Measurements from ENCODE around the gene CPM. TPM values are rescaled to one million over a fixed set of nuclear protein-coding genes. Genes with fewer than 3 reads are reported as not detected.

The CPM gene
- total and polyA plus RNA-seq, 9 donors = 21.3 to 64.6 (median 37.9) TPM

DNA sequence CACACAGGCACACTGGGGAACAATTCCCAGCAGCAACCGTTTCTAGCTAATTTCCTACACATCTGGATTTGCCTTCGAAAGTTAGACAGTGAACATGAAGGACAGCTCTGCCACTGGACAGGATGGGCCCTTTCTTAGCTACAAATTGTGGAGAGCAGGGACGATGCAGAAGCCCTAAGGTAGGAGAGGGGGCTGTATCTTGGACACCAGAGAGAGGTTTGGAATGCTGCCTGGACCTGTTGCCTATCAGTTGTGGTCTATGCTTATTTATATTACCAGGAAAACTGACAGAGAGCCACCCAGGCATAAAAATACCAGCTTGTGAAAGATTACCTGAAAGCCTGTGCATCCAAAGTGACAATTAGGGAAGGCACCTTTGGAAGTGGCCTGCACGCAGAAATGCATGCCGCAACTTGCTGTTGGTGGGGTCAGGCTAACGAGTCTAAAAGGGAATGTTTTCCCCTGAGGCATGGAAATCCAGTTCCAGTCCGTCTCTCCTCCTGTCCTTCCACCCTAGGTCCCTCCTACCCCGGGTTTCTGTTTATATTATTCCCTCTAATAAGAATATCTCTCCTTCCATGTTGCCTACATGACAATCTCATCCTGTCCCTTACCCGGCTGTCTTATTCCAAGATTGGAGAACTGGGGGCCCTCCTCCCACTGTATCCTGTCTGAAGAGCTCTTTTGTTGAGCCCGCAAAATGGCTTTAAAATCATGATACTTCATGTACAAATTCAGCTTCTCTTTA lies 64.8 kb downstream of the CPM start:
- intact Hi-C loops (cut with DNase I) = loop anchor here in 3 of 4 donors (5.0 to 10.0 kb wide), 3 partner anchors 197 to 287 kb away; no protein-coding TSS in a partner anchor
- Histone ChIP-seq H3K4me3 (no peak overlapping the region), H3K36me3 (no peaks in the 10 kb centered on the region), H3K27me3 (no peaks in the 10 kb centered on the region), H3K4me1 (ENCODE audit: insufficient read depth) (peaks cover 1% of the 10 kb centered on the region), H3K9me3 (no peaks in the 10 kb centered on the region), H3K27ac (no peak overlapping the region)
- DNase-seq = no peak
- no peak for TF ChIP-seq EP300 (IDR thresholded peaks at IDR 0.05)
- no peak for TF ChIP-seq CTCF (IDR thresholded peaks at IDR 0.05)
- TF ChIP-seq POLR2A (IDR thresholded peaks at IDR 0.05) = no peak
- 68 to 82% (median 80%) methylated on average over 10 of the region's 10 CpGs for WGBS, 3 donors

DNA sequence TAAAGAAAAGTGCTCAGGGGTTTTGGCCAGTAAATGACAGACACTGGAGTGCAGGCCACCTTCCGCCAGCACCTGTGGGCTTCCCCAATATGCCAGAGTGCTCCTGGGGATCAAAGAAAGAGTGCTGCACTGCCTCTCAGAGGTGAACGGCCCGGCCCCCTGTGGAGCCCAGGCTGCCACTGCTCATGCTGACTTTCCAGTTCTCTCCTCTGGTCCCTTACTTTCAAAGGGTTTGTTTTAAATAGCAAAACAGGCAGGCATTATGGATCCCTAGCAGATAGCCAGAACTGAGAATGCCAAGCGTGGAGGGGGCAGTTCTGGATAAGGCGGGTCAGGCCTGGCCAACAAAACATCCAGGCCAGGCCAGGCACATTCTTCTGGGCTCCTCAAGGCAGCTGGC lies 65.4 kb downstream of the CPM start:
- no peak for DNase-seq
- H3K4me3 ChIP-seq = no peak overlapping the region
- TF ChIP-seq EP300 (IDR thresholded peaks at IDR 0.05) = no peak
- no peak for TF ChIP-seq POLR2A (IDR thresholded peaks at IDR 0.05)
- TF ChIP-seq CTCF (IDR thresholded peaks at IDR 0.05) = no peak
- no peaks in the 10 kb centered on the region for H3K27me3 ChIP-seq
- H3K36me3 ChIP-seq = no peaks in the 10 kb centered on the region
- intact Hi-C loops (cut with DNase I) = loop anchor here in 3 of 4 donors (5.0 to 10.0 kb wide), 3 partner anchors 197 to 287 kb away; no protein-coding TSS in a partner anchor
- H3K27ac ChIP-seq = no peak overlapping the region
- H3K9me3 ChIP-seq = no peaks in the 10 kb centered on the region
- 59 to 78% (median 73%) methylated on average over 5 of the region's 5 CpGs for WGBS, 3 donors
- peaks cover 1% of the 10 kb centered on the region for H3K4me1 ChIP-seq (ENCODE audit: insufficient read depth)

DNA sequence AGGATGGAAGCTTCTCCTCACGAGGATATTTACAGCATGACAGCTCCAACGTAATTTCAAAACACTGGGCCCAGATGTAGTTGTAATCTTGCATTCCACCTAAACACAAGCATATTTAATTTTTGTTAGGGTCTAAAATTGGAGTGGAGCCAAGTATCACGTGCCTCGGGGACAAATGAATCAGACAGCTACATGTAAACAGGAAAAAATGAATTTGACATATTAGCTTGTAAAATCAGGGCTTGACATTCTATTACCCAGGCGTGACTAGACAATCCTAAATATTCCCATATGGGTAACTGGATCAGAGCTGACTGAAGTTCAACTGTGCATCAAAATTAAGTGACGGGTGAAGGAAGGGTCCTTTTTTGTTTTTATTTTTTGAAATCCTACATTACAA lies 66.0 kb downstream of the CPM start:
- Histone ChIP-seq H3K4me3 (no peak overlapping the region), H3K36me3 (no peaks in the 10 kb centered on the region), H3K27ac (no peak overlapping the region), H3K27me3 (no peaks in the 10 kb centered on the region), H3K9me3 (no peaks in the 10 kb centered on the region), H3K4me1 (ENCODE audit: insufficient read depth) (peaks cover 1% of the 10 kb centered on the region)
- no peak for TF ChIP-seq EP300 (IDR thresholded peaks at IDR 0.05)
- TF ChIP-seq CTCF (IDR thresholded peaks at IDR 0.05) = no peak
- TF ChIP-seq POLR2A (IDR thresholded peaks at IDR 0.05) = no peak
- 46 to 54% (median 53%) methylated on average over 6 of the region's 6 CpGs for WGBS, 3 donors
- intact Hi-C loops (cut with DNase I) = loop anchor here in 3 of 4 donors (5.0 to 10.0 kb wide), 3 partner anchors 198 to 288 kb away; no protein-coding TSS in a partner anchor
- no peak for DNase-seq

DNA sequence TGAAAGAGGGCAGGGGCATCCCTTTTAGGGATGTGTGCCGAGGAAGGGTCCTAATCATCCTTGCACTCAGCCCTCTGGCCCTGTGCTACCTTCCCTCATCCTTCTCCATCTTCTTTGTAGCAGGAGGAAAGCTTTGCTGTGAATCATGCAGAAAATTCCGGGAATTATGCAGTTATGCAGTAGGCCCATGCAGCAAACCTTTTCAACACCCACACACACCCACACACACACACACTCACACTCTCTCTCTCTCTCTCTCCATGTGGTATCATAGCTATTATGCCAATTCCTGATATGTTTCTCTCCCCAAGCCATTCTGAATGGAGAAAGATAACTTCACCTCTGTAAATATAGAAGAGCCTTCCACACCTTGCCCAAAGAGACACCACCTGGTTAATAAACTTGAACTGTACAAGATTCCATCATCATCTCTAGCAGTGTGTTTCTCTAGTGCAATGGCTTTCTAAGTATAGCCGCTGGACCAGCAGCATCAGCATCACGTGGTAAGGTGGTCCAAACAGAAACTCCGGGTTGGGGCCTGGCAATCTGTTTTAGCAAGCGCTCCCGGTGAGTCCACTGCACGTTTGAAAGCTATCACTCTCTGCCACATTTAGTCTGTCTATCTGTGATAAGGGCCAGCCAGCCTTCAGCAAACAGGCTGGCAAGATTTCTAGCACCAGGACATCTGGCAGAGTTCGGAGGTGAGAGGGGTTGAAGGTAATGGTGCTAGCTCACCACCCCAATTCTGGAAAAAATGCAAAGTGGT lies 67.4 kb downstream of the CPM start:
- Histone ChIP-seq H3K27me3 (no peaks in the 10 kb centered on the region), H3K36me3 (no peaks in the 10 kb centered on the region), H3K4me3 (no peak overlapping the region), H3K27ac (no peak overlapping the region), H3K4me1 (ENCODE audit: insufficient read depth) (peaks cover 1% of the 10 kb centered on the region), H3K9me3 (no peaks in the 10 kb centered on the region)
- WGBS, 3 donors = 87 to 90% (median 89%) methylated on average over 9 of the region's 9 CpGs
- DNase-seq = no peak
- intact Hi-C loops (cut with DNase I) = loop anchor here in 3 of 4 donors (5.0 to 10.0 kb wide), 3 partner anchors 199 to 289 kb away; no protein-coding TSS in a partner anchor
- TF ChIP-seq POLR2A (IDR thresholded peaks at IDR 0.05) = no peak
